NB4 (cell line): ENCODE data around the gene SLCO3A1.

ENCODE experiments used
- DNase-seq: peaks from one replicate; pipeline ENCODE4 v3.0.0; 2010; ENCODE audit warnings: low read depth
- H3K4me3 ChIP-seq: one replicate; pipeline ENCODE4 v1.5.1; 2011; ENCODE audit warnings: mild to moderate bottlenecking, low read depth, low read length, moderate library complexity
- MYC ChIP-seq: IDR thresholded peaks from 2 replicates; pipeline ENCODE4 v1.6.1; 2011; ENCODE audit warnings: low read depth, low read length
- POLR2A ChIP-seq: IDR thresholded peaks from 2 replicates; pipeline ENCODE4 v1.6.1; 2011; ENCODE audit warnings: mild to moderate bottlenecking; ENCODE audit not compliant: insufficient read length; ENCODE audit errors: extremely low read depth
- TF ChIP-seq, protein P1 (sequence below): IDR thresholded peaks from one replicate; pipeline ENCODE4 v1.5.1; 2012; ENCODE audit warnings: low read depth, low read length
- TF ChIP-seq, protein P2 (sequence below): IDR thresholded peaks from 2 replicates; pipeline ENCODE4 v1.6.1; 2011; ENCODE audit warnings: low read depth, low read length

SLCO3A1 gene

DNA sequence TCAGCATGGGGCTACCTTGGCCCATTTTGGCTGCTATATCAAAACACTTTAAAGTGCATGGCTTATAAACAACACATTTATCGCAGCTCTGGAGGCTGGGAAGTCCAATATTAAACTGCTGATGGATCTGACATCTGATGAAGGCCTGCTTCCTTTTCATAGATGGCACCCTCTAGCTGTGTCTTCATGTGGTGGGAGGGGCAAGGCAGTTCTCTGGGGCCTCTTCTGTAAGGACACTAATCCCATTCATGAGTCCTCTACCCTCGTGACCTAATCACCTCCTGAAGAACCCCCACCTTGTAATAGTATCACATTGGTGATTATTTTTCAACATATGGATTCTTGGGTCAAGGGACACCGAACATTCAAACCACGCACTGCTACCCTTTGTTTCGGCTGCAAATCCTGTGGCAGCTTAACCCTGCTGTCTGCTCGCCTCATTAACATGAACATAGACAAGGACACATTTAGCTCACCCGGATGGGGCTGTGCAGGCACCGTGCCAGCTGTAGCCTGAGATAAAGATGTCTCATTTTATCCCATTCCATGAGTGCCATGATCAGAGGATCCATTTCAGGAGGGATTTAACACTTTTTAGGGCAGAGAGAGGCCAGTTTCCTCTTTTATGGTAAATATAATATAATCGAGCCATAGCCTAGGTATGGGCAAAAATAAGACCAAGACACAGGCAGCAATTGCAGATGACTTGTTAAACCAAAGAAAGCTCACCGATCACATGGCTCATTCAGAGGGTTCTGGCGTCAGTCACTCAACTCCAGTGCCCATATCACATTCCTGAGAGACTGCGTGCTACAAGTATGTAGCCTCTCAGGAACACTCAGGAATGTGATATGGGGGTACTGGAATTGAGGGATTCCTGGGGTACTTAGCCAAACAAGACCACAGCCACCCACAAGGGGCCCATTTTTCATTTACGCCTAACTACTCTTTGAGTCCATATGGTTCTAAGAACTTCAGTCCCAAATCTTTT is 289.0 kb downstream of the SLCO3A1 start:
- DNase-seq = no peak
- no peak overlapping the region for H3K4me3 ChIP-seq
- TF ChIP-seq, protein P1, sequence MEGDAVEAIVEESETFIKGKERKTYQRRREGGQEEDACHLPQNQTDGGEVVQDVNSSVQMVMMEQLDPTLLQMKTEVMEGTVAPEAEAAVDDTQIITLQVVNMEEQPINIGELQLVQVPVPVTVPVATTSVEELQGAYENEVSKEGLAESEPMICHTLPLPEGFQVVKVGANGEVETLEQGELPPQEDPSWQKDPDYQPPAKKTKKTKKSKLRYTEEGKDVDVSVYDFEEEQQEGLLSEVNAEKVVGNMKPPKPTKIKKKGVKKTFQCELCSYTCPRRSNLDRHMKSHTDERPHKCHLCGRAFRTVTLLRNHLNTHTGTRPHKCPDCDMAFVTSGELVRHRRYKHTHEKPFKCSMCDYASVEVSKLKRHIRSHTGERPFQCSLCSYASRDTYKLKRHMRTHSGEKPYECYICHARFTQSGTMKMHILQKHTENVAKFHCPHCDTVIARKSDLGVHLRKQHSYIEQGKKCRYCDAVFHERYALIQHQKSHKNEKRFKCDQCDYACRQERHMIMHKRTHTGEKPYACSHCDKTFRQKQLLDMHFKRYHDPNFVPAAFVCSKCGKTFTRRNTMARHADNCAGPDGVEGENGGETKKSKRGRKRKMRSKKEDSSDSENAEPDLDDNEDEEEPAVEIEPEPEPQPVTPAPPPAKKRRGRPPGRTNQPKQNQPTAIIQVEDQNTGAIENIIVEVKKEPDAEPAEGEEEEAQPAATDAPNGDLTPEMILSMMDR = no peak

DNA sequence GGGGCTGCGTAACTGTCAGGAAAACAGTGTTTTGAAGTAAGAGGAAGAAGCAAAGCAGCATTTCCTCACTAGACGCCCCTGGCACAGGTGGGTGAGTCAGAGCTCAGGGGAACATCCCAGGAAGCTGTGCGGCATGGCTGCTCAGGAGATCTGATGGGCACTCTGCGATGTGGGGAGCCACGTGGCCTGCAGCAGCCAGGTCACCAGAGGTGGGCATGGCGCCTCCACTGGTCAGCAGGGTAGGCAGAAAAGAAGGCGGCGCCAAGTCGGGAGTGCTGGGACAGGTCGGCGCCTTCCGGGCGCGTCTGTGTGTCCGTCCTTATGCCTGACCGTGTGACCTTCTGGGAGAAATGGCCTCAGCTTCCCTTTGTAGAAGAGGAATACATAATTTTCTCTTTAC is 290.3 kb downstream of the SLCO3A1 start:
- no peak for DNase-seq
- no peak overlapping the region for H3K4me3 ChIP-seq
- TF ChIP-seq, protein P2, sequence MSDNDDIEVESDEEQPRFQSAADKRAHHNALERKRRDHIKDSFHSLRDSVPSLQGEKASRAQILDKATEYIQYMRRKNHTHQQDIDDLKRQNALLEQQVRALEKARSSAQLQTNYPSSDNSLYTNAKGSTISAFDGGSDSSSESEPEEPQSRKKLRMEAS = no peak
- TF ChIP-seq MYC (no peak), POLR2A (no peak)
- TF ChIP-seq, protein P1 = no peak

DNA sequence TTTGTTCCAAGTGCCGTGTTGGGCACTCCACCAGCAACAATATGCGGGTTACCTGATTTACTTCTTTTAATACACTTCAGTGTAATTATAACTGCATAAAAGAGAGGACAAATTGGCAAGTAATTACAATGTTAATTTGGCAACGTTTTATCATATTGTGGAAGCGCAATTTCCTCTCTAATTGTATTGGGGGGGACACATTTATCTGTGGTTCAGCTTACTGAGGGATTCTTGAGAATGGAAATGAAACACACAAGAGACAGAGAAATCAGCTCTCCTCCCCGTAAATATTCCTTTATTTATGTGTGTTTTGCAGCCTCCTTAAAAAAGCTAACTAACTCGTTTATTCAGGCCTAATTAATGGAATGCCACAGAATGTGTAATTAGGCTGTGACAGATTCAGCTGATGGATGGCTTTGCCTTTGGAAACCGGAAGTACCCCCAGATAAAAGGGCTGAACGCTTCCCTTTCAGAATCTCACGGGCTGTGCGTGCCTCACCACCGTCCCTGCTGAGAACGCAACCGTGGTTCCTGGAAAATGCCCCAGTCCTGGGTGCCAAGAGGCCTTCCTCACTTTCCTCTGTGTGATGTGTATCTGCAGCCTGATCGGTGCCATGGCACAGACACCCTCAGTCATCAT is 293.1 kb downstream of the SLCO3A1 start:
- TF ChIP-seq, protein P2 = no peak
- TF ChIP-seq, protein P1 = no peak
- no peak for TF ChIP-seq MYC
- no peak for TF ChIP-seq POLR2A
- DNase-seq = no peak
- no peak overlapping the region for H3K4me3 ChIP-seq

DNA sequence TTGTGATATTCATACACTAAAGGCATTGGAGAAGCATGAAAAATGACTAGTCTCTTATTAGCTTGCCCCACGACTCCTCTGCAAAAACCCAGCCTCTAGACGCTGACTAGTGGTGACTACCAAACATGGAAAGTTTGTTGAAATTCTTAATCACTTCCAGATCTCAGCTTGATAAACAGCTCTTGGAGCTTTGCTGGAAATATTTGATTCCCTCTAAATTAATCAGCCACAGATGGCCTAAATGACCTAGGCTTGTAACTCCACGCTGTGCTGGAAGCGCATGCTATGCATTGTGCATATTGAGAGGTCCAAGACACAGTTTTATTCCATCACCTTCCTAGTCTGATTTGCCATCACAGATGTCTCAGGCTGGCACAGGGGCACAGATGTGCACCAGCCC is 295.5 kb downstream of the SLCO3A1 start:
- TF ChIP-seq MYC (no peak), POLR2A (no peak)
- TF ChIP-seq, protein P2 = no peak
- TF ChIP-seq, protein P1 = no peak
- no peak for DNase-seq
- H3K4me3 ChIP-seq = no peak overlapping the region

DNA sequence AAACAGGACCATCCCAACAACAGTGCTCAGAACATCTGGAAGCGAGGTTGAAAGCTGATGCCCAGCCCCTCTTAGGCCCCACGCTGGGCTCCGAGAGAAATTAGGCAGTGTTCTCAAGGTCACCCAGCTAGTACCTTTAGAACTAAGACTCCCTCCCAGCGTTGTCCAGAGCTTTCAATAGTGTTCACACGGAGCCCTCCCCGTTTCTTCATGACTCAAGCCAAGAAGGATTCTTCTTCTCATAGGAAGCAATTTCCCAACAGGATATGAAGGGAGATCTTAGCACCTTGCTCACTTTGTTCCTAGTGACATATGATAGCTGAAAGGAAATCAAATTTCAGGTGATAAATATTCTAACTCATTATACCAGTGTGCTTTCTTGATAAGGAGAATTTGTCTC is 296.0 kb downstream of the SLCO3A1 start:
- TF ChIP-seq MYC (no peak), POLR2A (no peak)
- TF ChIP-seq, protein P2 = no peak
- TF ChIP-seq, protein P1 = no peak
- H3K4me3 ChIP-seq = no peak overlapping the region
- no peak for DNase-seq
